HG03354 (cell line): ENCODE data around the gene ZBTB26.

Source experiments
- ATAC-seq: cut with Tn5 transposase; IDR thresholded peaks from one replicate; pipeline ENCODE4 v1.9.1; 2021; ENCODE audit warnings: mild to moderate bottlenecking; ENCODE audit not compliant: unreplicated experiment, poor library complexity, severe bottlenecking

The ZBTB26 gene, protein sequence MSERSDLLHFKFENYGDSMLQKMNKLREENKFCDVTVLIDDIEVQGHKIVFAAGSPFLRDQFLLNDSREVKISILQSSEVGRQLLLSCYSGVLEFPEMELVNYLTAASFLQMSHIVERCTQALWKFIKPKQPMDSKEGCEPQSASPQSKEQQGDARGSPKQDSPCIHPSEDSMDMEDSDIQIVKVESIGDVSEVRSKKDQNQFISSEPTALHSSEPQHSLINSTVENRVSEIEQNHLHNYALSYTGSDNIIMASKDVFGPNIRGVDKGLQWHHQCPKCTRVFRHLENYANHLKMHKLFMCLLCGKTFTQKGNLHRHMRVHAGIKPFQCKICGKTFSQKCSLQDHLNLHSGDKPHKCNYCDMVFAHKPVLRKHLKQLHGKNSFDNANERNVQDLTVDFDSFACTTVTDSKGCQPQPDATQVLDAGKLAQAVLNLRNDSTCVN

DNA sequence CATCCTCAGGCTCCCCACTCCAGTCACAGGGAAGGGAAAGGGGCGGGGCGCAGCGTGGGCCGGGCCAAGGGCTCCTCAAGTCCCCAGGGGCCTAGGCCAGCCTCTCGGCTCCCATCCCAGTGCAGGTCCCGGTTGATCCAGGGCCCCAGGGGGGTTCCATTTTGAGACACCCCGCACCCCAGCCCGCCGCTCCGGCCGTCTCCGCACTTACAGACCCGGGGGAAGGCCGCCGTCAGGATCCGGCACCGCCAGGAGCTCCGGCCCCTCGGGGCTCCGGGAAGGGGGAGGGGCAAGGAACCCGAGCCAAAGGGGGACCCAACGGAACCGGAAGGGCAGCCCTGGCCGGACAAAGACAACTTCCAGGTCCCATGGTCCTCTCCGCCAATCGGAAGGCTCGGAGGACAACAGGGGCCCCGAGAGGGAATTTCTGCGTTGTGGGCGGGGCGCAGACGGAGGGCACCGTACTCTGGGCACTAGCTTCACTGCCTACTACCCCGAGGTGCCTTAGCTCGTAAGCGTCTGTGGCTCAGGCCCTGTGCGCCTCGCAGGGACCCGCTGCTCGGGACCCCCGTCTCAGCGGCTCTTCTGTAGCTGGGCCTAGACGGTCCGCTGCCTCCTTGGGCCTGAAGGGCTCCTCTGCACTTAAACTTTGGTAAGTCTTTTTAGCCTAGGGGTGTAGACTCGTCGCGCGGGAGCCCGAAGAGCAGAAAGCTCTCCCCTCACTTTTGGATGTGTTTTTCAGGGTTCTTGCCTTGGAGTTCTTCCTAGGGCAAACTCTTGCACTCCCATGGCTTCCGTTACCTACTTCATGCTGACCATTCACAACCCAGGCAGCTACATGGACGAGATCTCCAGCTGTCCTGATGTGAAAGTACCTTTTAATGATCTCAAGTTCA lies at the start of gene ZBTB26:
TSS of gene ZBTB26 (minus strand) at position 287 of the 896 bp plus-strand sequence. CDS start 11,578 bp downstream, outside the sequence.
- ATAC-seq = peak; percentile 98

DNA sequence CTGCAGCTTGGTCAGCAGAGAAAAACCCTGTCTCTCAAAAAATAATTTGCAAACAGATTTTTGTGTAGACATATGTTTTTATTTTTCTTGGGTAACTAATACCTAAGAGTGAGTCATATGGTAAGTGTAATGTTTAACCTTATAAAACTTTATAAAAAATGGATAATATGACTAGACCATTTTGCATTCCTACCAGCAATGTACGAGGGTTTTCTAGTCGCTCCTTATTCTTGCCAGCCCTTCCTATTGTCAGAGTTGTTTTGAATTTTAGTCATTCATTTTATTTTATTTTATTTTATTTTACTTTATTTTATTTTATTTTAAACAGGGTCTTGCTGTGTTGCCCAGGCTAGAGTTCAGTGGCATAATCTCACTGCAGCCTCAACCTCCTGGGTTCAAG lies 47.3 kb upstream of the ZBTB26 start:
- ATAC-seq = no peak

DNA sequence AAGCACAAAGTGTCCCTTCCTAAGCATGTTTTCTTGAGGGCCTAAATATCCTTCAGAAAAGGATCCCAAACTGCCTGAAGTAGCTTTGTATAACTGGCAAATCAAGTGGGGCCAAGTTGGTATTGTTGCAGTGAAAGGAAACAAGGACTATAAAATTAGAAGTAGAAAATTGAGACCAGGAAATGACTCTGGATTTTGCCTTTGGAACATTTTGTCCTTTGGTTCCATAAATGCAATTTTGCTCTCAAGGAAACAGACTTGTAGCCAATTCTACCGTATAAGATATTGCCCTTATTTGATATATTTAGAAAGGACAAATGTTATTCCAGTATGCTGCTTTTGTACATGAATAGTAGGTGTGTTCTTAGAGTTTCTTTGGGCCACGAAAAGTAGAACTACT lies 43.9 kb upstream of the ZBTB26 start:
- no peak for ATAC-seq

DNA sequence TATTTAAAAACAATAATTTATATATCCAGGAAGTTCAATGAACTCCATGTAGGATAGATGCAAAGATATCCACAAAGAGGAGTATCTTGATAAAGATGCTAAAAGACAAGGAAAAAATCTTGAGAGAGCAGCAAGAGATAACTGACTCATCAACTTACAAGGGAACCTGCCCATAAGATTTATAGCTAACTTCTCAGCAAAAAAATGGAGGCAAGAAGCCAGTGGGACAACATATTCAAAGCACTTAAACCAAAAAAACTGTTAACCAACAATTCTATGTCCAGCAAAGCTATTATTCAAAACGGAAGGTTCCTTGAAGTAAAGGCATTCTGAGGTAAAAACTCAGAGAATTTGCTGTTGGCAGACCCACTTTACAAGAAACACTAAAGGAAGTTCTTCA lies 29.8 kb upstream of the ZBTB26 start:
- no peak for ATAC-seq

DNA sequence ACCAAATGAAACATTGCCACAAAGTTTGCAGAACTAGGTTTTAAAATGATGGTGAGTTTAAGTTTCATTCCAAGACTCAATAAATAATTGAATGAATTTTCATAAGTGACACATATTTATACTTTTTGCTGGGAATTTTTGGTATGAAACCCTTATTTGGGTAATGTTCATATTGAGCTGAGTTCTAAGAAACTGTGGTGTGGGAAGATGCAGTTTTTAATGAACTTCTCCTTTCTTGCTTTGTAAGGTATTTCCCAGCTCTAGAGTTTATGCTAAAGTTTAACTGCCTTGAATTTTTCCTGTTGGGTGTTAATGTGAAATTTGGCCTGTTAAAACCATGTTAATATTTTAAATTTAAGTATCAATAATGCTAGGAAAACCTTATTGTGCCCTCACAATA lies 24.6 kb upstream of the ZBTB26 start:
- ATAC-seq = no peak

DNA sequence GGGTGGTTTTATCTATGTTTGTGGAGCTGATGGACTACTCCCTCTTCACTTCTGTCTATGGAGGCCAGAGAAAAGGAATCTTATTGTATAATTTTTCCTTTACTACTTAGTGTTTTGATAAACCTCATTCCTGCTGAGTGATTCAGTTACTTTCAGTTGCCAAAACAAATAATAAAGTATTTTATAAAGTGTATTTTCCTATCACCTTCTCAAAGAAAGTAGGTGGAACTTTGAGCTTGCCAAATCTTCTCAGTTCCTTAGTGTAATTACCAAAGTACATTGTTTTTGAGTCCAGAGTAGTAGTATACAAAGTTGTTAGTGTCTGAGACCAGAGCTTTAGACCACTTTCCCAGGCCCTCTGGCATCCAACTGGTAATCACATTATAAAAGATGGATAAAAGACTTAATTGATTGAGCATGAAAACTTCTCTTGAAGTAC lies 23.0 kb upstream of the ZBTB26 start:
- no peak for ATAC-seq

DNA sequence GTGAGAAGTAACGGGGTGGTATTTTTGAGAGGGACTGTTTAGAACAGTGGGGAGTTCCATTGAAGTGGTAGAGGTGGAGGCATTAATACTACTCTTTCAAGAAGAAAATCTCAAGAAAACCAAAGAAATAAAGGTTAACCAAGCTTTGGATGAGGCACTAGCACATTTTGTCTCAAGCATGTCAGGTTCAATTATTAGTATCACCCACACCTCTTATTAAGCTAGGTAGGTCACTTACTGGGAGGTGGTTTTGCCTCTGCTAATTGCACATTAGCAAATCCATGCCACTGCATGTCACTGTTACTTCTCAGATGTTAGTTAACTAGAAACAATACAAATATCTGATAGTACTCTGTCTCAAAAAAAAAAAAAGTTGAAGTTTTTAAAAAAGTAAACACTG lies 19.7 kb upstream of the ZBTB26 start:
- ATAC-seq = no peak

DNA sequence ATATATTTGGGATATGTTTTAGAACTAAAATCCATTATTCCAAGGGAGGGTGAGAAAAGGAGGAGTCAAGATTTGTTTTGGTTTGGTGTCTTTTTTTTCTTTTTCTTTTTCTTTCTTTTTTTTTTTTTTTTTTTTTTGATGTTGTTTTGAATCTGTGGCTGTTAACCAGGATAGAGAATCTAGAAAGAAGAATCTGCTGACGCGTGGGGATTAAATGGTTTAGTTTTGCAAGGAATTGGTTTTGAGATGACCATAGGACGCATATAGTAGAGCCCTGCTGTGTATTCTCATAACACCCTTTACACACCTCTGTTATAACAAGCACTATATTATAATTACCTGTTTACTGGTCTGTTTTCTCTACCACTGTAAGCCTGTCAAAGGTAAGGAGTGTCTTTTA lies 19.0 kb upstream of the ZBTB26 start:
- ATAC-seq = no peak

DNA sequence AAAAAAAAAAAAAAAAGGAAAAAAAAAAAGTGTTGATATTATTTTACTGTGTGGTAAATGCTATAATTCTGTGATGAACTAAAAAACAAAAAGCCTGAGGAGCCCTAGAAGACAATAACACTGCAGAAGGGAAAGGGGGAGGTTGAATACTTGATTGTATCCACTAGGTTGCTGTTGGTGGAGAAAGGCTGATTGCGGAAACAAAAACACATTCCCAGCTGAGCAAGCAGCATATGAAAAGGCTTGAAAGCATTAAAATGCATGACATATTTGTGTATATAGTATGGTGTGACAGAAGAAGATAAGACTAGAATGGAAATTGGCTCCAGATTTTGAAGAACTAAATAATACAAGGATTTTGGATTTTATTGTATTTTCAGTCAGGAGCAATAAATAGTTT lies 18.4 kb upstream of the ZBTB26 start:
- ATAC-seq = no peak

DNA sequence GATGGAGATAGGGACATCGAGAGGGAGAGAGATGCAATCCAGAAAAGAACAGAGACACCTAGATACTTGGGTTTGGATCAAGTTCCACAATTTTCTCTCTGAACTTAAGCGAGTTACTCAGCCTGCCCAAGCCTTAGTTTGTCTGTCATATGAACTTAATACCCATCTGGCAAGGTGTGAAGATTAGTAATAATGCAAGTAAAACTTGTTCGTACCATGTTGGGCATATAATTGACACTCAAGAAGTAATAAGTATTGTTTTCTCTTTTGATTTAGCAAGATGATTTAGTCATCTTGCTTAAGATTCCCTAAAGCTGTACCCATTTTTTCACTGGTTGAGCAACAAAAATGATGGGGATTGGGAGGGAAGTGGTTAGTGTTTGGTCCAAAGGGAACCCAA lies 17.0 kb upstream of the ZBTB26 start:
- no peak for ATAC-seq

DNA sequence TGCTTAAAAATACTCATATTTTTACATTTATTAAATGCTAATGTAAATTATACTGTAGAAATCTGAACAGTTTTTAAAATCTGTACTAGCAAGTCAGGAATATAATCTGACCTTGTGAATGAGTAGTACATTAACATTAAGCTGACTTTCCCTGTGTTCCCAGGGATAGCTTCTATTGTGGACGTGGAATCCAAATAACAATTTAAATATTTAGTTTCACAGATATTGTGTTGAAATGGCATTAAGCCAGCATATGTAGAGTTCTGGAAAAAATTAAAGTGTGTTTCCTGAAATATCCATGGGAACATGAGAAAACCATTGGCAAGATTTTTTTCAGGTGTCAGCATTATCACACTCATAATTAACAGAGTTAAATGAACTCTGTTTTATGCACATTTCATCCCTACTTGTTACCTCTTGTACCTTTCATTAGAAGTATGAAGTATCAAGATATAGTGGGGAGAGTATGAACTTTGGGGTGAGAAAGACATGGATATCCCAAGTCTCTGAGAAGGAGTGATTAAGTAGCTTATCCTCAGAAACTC lies 15.2 kb upstream of the ZBTB26 start:
- no peak for ATAC-seq

DNA sequence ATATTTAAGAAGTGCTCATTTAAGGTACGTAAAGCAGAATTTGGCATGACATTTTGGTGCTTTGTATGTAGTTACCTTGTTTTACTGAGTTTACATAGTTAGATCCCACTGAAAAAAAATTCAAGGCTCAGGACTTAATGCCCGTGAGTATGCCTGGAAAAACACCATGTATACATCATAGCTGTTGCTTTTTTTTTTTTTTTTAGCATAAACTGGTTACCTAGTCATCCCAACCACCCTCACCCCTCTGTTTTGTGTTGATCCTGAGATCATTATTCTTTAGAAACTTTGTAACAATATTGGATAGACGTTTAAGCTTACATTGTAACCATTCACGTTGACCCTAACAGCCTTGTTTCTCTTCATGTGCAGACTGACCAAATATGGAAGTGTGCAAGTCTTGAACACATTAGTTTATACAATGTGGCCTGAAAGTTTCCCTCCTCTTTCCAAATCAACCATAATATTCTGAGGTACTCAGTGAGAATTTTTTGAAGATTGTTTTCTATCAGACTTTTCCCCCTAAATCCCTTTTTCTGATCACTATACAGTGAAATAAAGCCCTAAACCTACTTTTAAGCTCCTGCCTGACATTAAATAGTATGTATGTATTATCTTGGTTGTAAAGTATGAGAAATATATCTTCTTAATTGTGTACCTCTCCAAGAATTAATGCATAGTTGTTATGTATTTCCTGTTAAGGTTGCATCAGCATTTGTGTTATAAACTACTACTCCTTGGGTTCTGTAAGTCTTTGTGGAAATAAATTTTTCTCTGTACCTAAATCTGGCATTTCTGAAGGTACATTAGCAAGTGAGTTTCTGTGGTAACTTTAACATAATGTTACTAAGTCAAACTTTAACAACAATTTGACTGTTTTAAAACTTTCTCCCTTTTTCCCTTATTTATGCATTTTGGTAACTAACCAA lies 13.9 kb upstream of the ZBTB26 start:
- ATAC-seq = no peak

DNA sequence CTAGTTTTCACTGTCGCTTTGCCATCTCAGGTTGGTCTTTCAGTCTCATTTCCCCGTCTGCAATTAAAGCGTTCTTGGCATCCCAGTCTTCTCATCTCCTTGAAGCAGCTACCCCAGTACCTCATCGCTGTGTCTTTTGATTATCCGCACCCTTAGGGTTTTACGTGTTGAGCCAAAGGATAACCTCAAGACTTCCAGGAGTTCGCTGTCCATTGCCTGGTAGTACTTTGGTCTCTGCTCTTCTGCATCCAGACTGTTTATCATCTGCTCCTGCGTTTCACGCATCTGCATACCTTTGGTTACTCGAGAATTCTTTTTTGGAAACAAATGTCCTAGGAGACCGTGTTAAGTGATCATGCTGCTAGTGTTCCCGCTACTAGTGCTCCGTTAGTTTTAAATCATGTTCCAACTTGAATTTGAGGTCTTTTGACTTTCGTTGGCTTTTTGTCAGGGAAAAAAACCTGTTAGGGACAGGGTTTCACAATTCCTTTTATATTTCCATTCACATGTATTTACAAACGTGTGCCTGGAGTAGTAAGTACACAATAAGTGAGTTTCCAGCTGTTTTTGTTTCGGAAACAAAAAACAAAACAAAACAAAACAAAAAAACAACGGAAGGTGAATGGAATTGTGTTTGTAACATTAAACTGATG lies 10.4 kb upstream of the ZBTB26 start:
- no peak for ATAC-seq

DNA sequence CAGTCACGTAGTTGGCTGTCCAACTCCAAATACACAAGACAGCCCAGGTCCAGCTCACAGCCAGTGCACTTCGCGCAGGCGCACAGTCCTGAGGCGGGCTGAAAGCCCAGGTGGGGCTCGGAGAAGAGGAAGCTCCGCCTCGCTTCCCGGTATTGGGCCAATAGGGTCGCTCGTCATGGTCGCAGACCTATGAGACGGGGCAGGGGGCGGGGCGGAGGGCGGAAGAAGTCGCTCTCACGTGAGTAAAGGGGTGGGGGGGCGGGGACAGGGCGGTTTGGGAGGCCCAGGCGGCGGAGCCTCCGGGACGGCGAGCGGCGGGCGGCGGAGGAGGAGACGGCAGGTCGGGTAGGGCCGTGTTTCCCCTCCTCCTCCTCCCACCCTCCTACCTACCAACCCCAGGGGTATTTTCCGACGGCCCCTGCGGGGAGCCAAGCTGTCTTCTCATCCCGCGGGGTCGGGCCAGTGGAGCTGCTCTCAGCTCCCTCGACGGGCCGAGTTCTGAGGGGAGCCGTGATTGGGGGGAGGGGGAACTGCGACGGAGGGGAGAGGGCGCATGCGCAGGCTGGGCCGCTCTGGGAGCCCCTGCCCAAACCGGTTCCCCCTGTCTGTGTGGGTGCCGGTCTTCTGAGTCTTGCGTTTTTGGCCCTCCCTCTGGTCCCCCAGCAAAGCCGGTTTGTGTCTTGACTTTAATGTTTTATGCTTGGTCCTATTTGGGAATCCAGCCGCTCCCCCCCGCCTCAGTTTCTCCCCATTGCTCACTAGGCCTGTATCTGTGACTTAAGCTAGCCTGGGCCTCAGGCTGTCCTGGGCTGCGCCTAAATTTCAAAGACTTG lies 9.7 kb upstream of the ZBTB26 start, which contains the start of gene RABGAP1:
TSS of gene RABGAP1 (plus strand) at position 272 of the 833 bp plus-strand sequence. CDS start 16,040 bp downstream, outside the sequence.
- ATAC-seq = peak; percentile 98

DNA sequence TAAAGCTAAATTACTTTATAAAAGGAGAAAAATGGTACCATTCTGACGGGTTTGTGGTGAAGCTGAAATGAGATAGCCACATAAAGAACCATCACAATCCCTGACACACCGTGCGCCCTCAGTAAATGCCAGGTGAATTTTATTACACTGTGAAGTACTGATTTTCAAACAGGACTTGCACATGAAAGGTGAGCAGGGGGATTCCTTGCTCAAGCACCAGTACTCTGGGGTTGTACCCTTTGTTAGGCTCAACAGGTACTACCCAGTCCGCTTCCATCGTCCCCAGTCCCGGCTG lies 9.1 kb upstream of the ZBTB26 start:
- ATAC-seq = no peak

DNA sequence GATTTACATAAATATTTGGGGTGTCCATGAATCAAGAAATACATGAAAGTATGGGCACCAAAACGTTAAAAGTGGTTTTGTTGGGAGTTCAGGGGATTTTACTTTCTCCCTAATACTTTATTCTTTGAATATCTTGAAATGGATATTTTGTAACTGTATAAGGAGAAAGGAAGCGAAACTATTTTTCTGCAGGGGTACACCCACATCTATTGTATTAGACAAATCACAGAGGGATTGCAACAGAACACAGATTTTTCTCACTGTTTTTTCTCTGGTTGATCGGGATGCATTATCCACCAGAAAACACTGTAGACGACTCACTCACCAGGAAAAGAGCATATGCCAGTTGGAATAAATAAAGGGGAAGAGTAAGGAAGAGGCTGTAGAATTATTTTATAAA lies 8.3 kb upstream of the ZBTB26 start:
- no peak for ATAC-seq

DNA sequence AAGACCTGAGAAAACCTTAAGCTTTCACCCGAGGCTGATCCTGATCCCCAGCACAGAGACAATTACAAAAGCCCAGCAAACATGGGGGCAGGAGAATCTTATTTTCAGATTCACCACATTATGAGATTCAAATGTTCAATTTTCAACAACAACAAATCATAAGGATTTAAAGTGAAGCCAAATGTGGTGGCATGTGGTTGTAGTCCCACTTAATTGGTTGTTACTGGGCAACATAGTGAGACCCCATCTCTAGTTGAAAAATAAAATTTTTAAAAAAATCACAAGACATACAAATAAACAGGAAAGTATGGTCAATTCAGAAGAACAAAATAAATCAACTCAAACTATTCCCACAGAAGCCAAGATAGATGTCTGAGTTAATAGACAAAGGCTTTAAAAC lies 5.6 kb upstream of the ZBTB26 start:
- no peak for ATAC-seq

DNA sequence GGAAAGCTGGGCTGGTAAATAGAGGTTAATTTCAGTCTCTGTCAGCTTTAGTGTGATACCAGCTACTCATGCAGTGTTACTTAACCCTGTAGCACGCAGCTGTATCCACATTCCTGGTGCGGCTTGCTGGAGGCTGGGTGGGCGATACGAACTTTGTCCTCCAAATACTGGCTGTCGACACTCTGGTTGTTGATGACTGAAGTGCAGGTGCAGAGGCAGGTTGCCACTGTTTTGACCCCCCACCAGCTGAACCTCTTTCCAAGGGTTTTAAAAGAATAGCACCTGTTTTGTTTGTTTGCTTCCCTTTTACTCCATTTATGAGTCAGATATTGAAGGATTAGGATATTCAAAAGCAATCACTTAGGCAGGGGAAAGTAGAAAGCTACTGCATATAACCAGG lies 5.2 kb upstream of the ZBTB26 start:
- ATAC-seq = no peak
